ENCODE results near the gene WDR47. TPM values are rescaled to one million over a fixed set of nuclear protein-coding genes. Genes with fewer than 3 reads are reported as not detected.
"Not testable (repeated sequence)": the region's sequence is repeated elsewhere in the genome, so short reads cannot be mapped to it uniquely, and the experiment has no call there.

Gene WDR47
- total RNA-seq, 2 experiments from 2014 or later, result 16.2 to 18.7 TPM

GRCh38 chr1:109059026-109059425 is 17.1 kb upstream of the WDR47 start:
- no peaks in the 10 kb centered on the region for H3K4me1 ChIP-seq (ENCODE audit: insufficient read depth, low read length)
- H3K4me3 ChIP-seq (ENCODE audit: low read length), result no peak overlapping the region
- peaks cover 10% of the 10 kb centered on the region for H3K36me3 Mint-ChIP-seq (ENCODE audit: low read depth)
- no peaks in the 10 kb centered on the region for H3K9me3 ChIP-seq (ENCODE audit: control insufficient read depth in 1 of 2, insufficient read depth in 1 of 2, low read length in 2 of 2)
- no peak overlapping the region for H3K4me3 Mint-ChIP-seq
- TF ChIP-seq, protein P1, sequence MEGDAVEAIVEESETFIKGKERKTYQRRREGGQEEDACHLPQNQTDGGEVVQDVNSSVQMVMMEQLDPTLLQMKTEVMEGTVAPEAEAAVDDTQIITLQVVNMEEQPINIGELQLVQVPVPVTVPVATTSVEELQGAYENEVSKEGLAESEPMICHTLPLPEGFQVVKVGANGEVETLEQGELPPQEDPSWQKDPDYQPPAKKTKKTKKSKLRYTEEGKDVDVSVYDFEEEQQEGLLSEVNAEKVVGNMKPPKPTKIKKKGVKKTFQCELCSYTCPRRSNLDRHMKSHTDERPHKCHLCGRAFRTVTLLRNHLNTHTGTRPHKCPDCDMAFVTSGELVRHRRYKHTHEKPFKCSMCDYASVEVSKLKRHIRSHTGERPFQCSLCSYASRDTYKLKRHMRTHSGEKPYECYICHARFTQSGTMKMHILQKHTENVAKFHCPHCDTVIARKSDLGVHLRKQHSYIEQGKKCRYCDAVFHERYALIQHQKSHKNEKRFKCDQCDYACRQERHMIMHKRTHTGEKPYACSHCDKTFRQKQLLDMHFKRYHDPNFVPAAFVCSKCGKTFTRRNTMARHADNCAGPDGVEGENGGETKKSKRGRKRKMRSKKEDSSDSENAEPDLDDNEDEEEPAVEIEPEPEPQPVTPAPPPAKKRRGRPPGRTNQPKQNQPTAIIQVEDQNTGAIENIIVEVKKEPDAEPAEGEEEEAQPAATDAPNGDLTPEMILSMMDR (IDR thresholded peaks at IDR 0.05), result no peak
- H3K4me1 Mint-ChIP-seq (ENCODE audit: low read depth), result no peaks in the 10 kb centered on the region
- H3K9me3 Mint-ChIP-seq, result no peaks in the 10 kb centered on the region
- DNase-seq (no peak), ATAC-seq (ENCODE audit: poor library complexity) (no peak)
- intact Hi-C loops (cut with DNase I, micrococcal nuclease), result no loop called here
- POLR2A ChIA-PET, result no interaction called here
- no peak overlapping the region for H3K27ac ChIP-seq (ENCODE audit: low read depth in 1 of 2, low read length in 2 of 2)
- no peak overlapping the region for H3K27ac Mint-ChIP-seq
- no peaks in the 10 kb centered on the region for H3K27me3 Mint-ChIP-seq
- no peaks in the 10 kb centered on the region for H3K27me3 ChIP-seq (ENCODE audit: control insufficient read depth in 1 of 2, insufficient read depth in 2 of 2, low read length in 2 of 2)
- CTCF ChIA-PET, result no interaction called here
- peaks cover 6% of the 10 kb centered on the region for H3K36me3 ChIP-seq (ENCODE audit: insufficient read depth, low read length)

DNA sequence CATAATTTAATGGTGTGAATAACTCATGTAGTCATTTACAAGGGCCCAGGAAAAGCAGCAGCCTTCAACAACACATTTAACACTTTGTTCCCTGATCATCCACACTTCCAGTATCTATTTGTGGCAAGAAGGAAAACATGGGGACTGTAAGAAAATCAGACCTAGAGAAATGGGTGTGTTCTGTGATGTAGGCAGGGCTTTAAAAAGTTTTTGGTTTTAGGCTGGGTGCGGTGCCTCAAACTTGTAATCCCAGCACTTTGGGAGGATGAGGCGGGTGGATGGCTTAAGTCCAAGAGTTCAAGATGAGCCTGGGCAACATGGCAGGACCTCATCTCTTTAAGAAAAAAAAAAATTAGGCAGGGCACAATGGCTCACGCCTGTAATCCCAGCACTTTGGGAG is 14.2 kb upstream of the WDR47 start:
- H3K36me3 ChIP-seq (ENCODE audit: insufficient read depth, low read length), result no peaks in the 10 kb centered on the region
- H3K27ac ChIP-seq (ENCODE audit: low read depth in 1 of 2, low read length in 2 of 2), result no peak overlapping the region
- DNase-seq (no peak), ATAC-seq (ENCODE audit: poor library complexity) (no peak)
- Mint-ChIP-seq H3K27me3 (no peaks in the 10 kb centered on the region), H3K4me3 (no peak overlapping the region), H3K9me3 (no peaks in the 10 kb centered on the region), H3K27ac (no peak overlapping the region), H3K36me3 (ENCODE audit: low read depth) (no peaks in the 10 kb centered on the region), H3K4me1 (ENCODE audit: low read depth) (no peaks in the 10 kb centered on the region)
- intact Hi-C loops (cut with DNase I, micrococcal nuclease), result no loop called here
- no peak overlapping the region for H3K4me3 ChIP-seq (ENCODE audit: low read length)
- no peaks in the 10 kb centered on the region for H3K4me1 ChIP-seq (ENCODE audit: insufficient read depth, low read length)
- TF ChIP-seq, protein P1 (IDR thresholded peaks at IDR 0.05), result no peak
- no peaks in the 10 kb centered on the region for H3K27me3 ChIP-seq (ENCODE audit: control insufficient read depth in 1 of 2, insufficient read depth in 2 of 2, low read length in 2 of 2)
- ChIA-PET CTCF (no interaction called here), POLR2A (no interaction called here)
- H3K9me3 ChIP-seq (ENCODE audit: control insufficient read depth in 1 of 2, insufficient read depth in 1 of 2, low read length in 2 of 2), result peaks cover 0 to 4% of the 10 kb centered on the region in 2 experiments

DNA sequence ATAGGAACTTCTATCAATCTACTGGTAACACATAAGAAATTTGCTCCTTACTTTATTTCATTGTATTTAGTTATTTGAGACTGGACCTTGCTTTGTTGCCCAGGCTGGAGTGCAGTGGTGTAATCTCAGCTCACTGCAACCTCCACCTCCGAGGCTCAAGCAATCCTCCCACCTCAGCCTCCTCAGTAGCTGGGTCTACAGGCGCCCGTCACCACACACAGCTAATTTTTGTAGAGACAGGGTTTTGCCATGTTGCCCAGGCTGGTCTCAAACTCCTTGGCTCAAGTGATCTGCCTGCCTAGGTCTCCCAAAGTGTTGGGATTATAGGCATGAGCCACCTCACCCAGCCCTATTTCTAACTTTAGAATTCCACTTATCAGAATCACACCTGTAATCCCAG is 10.2 kb upstream of the WDR47 start:
- H3K4me1 Mint-ChIP-seq (ENCODE audit: low read depth); H3K4me3 Mint-ChIP-seq; H3K27ac Mint-ChIP-seq; H3K9me3 Mint-ChIP-seq; H3K4me1 ChIP-seq (ENCODE audit: insufficient read depth, low read length); H3K27me3 ChIP-seq (ENCODE audit: control insufficient read depth in 1 of 2, insufficient read depth in 2 of 2, low read length in 2 of 2); intact Hi-C loops (cut with DNase I, micrococcal nuclease); H3K36me3 Mint-ChIP-seq (ENCODE audit: low read depth); H3K27me3 Mint-ChIP-seq; H3K27ac ChIP-seq (ENCODE audit: low read depth in 1 of 2, low read length in 2 of 2); ATAC-seq (ENCODE audit: poor library complexity); H3K4me3 ChIP-seq (ENCODE audit: low read length); POLR2A ChIA-PET; H3K36me3 ChIP-seq (ENCODE audit: insufficient read depth, low read length); DNase-seq; CTCF ChIA-PET; H3K9me3 ChIP-seq (ENCODE audit: control insufficient read depth in 1 of 2, insufficient read depth in 1 of 2, low read length in 2 of 2): not testable (repeated sequence)

- peaks cover 0 to 4% of the 10 kb centered on the region in 2 experiments for H3K9me3 ChIP-seq (ENCODE audit: control insufficient read depth in 1 of 2, insufficient read depth in 1 of 2, low read length in 2 of 2)
Observed at GRCh38 chr1:109050228-109050995, 8.5 kb upstream of the WDR47 start.

More at GRCh38 chr1:109050228-109050995, 8.5 kb upstream of the WDR47 start:
- Histone ChIP-seq H3K4me1 (ENCODE audit: insufficient read depth, low read length) (no peaks in the 10 kb centered on the region), H3K4me3 (ENCODE audit: low read length) (no peak overlapping the region), H3K36me3 (ENCODE audit: insufficient read depth, low read length) (no peaks in the 10 kb centered on the region), H3K27me3 (ENCODE audit: control insufficient read depth in 1 of 2, insufficient read depth in 2 of 2, low read length in 2 of 2) (no peaks in the 10 kb centered on the region), H3K27ac (ENCODE audit: low read depth in 1 of 2, low read length in 2 of 2) (no peak overlapping the region)
- DNase-seq (no peak), ATAC-seq (ENCODE audit: poor library complexity) (no peak)
- CTCF ChIA-PET, result no interaction called here
- Mint-ChIP-seq H3K36me3 (ENCODE audit: low read depth) (no peaks in the 10 kb centered on the region), H3K27ac (no peak overlapping the region), H3K27me3 (peaks cover 4% of the 10 kb centered on the region), H3K9me3 (no peaks in the 10 kb centered on the region), H3K4me3 (no peak overlapping the region), H3K4me1 (ENCODE audit: low read depth) (no peaks in the 10 kb centered on the region)
- POLR2A ChIA-PET, result interaction anchor here (1.3 kb wide), 1 partner anchor 9 kb away, joined by 4 read pairs; the partner anchor contains the start of gene WDR47
- TF ChIP-seq, protein P1 (IDR thresholded peaks at IDR 0.05), result no peak
- intact Hi-C loops (cut with DNase I, micrococcal nuclease), result no loop called here

Measured in CD4-positive, alpha-beta T cell (primary cell).